HAP-1 (cell line): ENCODE results near the gene ESR2.
A peak's percentile ranks its signal among the peaks of the same experiment; 100 is the strongest.
"Not testable (repeated sequence)": the region's sequence is repeated elsewhere in the genome, so short reads cannot be mapped to it uniquely, and the experiment has no call there.

Experiments
- DNase-seq, 2 experiments: peaks; one replicate each; pipeline ENCODE4 v3.0.0-alpha.2; 2016 to 2020; ENCODE audit warnings: low spot score in 2 of 2
- H3K27me3 ChIP-seq: fragments of 250-450 bp; sonication (Bioruptor Pico); 2 replicates; pipeline ENCODE4 v1.5.1; 2020; ENCODE audit warnings: low read depth, mild to moderate bottlenecking, moderate library complexity
- H3K36me3 ChIP-seq: fragments of 250-450 bp; sonication (Bioruptor Pico); replicated peaks from 2 replicates; pipeline ENCODE4 v1.5.1; 2020; ENCODE audit warnings: mild to moderate bottlenecking
- H3K4me1 ChIP-seq: fragments of 250-450 bp; sonication (Bioruptor Pico); 2 replicates; pipeline ENCODE4 v1.5.1; 2020; ENCODE audit warnings: mild to moderate bottlenecking
- H3K4me3 ChIP-seq: fragments of 250-450 bp; sonication (Bioruptor Pico); 2 replicates; pipeline ENCODE4 v1.5.1; 2020; ENCODE audit warnings: mild to moderate bottlenecking, moderate library complexity
- H3K9me3 ChIP-seq: fragments of 250-450 bp; sonication (Bioruptor Pico); 2 replicates; pipeline ENCODE4 v1.5.1; 2020; ENCODE audit warnings: mild to moderate bottlenecking, moderate library complexity
- in situ Hi-C: fragments of 300-500 bp; cut with MboI; formaldehyde crosslinking; loops from 3 replicates; pipeline ENCODE4 v1.14.3; 2020; ENCODE audit warnings: low sequenced_read_pairs, inconsistent platforms, mixed read lengths

The ESR2 gene

GRCh38 chr14:64193821-64194220 is 100.3 kb downstream of the ESR2 start:
- Histone ChIP-seq H3K27me3 (no peaks in the 10 kb centered on the region), H3K4me3 (no peak overlapping the region), H3K9me3 (no peaks in the 10 kb centered on the region), H3K4me1 (peaks cover 20% of the 10 kb centered on the region), H3K36me3 (no peaks in the 10 kb centered on the region; the same call in 1 of the 2 replicates)
- peak in 1 of 2 experiments; percentile 20 for DNase-seq
- in situ Hi-C loops, result no loop called here

GRCh38 chr14:64191756-64192155 is 102.4 kb downstream of the ESR2 start:
- Histone ChIP-seq H3K27me3 (no peaks in the 10 kb centered on the region), H3K9me3 (no peaks in the 10 kb centered on the region), H3K36me3 (no peaks in the 10 kb centered on the region; the same call in 1 of the 2 replicates), H3K4me1 (peaks cover 26% of the 10 kb centered on the region), H3K4me3 (no peak overlapping the region)
- in situ Hi-C loops, result no loop called here
- DNase-seq, result no peak

- H3K36me3 ChIP-seq, result no peaks in the 10 kb centered on the region; the same call in 1 of the 2 replicates
- H3K4me1 ChIP-seq, result peaks cover 27% of the 10 kb centered on the region
- H3K9me3 ChIP-seq, result no peaks in the 10 kb centered on the region
- no peak overlapping the region for H3K4me3 ChIP-seq
- no peaks in the 10 kb centered on the region for H3K27me3 ChIP-seq
- in situ Hi-C loops, result no loop called here
- no peak for DNase-seq
These were observed 103.1 kb downstream of the ESR2 start for GRCh38 chr14:64190974-64191502.

GRCh38 chr14:64187331-64187730 is 106.8 kb downstream of the ESR2 start:
- H3K9me3 ChIP-seq, result no peaks in the 10 kb centered on the region
- no peak overlapping the region; the same call in 1 of the 2 replicates for H3K4me3 ChIP-seq
- no peaks in the 10 kb centered on the region; the same call in 1 of the 2 replicates for H3K36me3 ChIP-seq
- H3K27me3 ChIP-seq, result no peaks in the 10 kb centered on the region
- H3K4me1 ChIP-seq, result peaks cover 26% of the 10 kb centered on the region
- DNase-seq, result peak in 1 of 2 experiments; percentile 57
- in situ Hi-C loops, result no loop called here

- H3K27me3 ChIP-seq, result no peaks in the 10 kb centered on the region
- no peaks in the 10 kb centered on the region; the same call in 1 of the 2 replicates for H3K36me3 ChIP-seq
- H3K9me3 ChIP-seq, result no peaks in the 10 kb centered on the region
- peak overlapping the region; percentile 14 for H3K4me3 ChIP-seq
- in situ Hi-C loops, result no loop called here
- peak; percentile 69 to 83 for DNase-seq
- peaks cover 26% of the 10 kb centered on the region for H3K4me1 ChIP-seq
These were observed 107.7 kb downstream of the ESR2 start for GRCh38 chr14:64186231-64187129.

- Histone ChIP-seq H3K4me1 (peaks cover 26% of the 10 kb centered on the region), H3K27me3 (no peaks in the 10 kb centered on the region), H3K4me3 (no peak overlapping the region), H3K36me3 (no peaks in the 10 kb centered on the region; the same call in 1 of the 2 replicates), H3K9me3 (no peaks in the 10 kb centered on the region)
- in situ Hi-C loops, result no loop called here
- DNase-seq, result no peak
These were observed 109.0 kb downstream of the ESR2 start for GRCh38 chr14:64185184-64185583.

GRCh38 chr14:64184103-64184729 is 110.0 kb downstream of the ESR2 start:
- in situ Hi-C loops, result no loop called here
- no peak for DNase-seq
- no peak overlapping the region for H3K4me3 ChIP-seq
- no peaks in the 10 kb centered on the region; the same call in 1 of the 2 replicates for H3K36me3 ChIP-seq
- no peaks in the 10 kb centered on the region for H3K27me3 ChIP-seq
- peaks cover 26% of the 10 kb centered on the region for H3K4me1 ChIP-seq
- H3K9me3 ChIP-seq, result no peaks in the 10 kb centered on the region

GRCh38 chr14:64182908-64183307 is 111.3 kb downstream of the ESR2 start:
- H3K27me3 ChIP-seq, H3K9me3 ChIP-seq, in situ Hi-C loops, H3K36me3 ChIP-seq, DNase-seq, H3K4me3 ChIP-seq: not testable (repeated sequence)
- peaks cover 21% of the 10 kb centered on the region for H3K4me1 ChIP-seq

GRCh38 chr14:64178814-64179213 is 115.4 kb downstream of the ESR2 start:
- in situ Hi-C loops, result no loop called here
- H3K36me3 ChIP-seq, result peaks cover 5% of the 10 kb centered on the region

GRCh38 chr14:64176330-64176729 is 117.8 kb downstream of the ESR2 start:
- peaks cover 5% of the 10 kb centered on the region for H3K36me3 ChIP-seq
- no peaks in the 10 kb centered on the region for H3K27me3 ChIP-seq
- in situ Hi-C loops, result no loop called here
- DNase-seq, result no peak
- H3K4me3 ChIP-seq, result no peak overlapping the region
- H3K9me3 ChIP-seq, result no peaks in the 10 kb centered on the region
- peaks cover 4% of the 10 kb centered on the region; the same call in 1 of the 2 replicates for H3K4me1 ChIP-seq

More at GRCh38 chr14:64178814-64179213, 115.4 kb downstream of the ESR2 start:
- no peak for DNase-seq
- no peaks in the 10 kb centered on the region for H3K9me3 ChIP-seq
- no peak overlapping the region for H3K4me3 ChIP-seq
- H3K27me3 ChIP-seq, result no peaks in the 10 kb centered on the region
- peaks cover 4% of the 10 kb centered on the region; the same call in 1 of the 2 replicates for H3K4me1 ChIP-seq

GRCh38 chr14:64174922-64175782 is 119.0 kb downstream of the ESR2 start:
- H3K27me3 ChIP-seq, result no peaks in the 10 kb centered on the region
- no peaks in the 10 kb centered on the region for H3K9me3 ChIP-seq
- H3K36me3 ChIP-seq, result peaks cover 5% of the 10 kb centered on the region; the same call in 1 of the 2 replicates
- H3K4me3 ChIP-seq, result no peak overlapping the region
- no peak for DNase-seq
- in situ Hi-C loops, result no loop called here
- H3K4me1 ChIP-seq, result peaks cover 4% of the 10 kb centered on the region; the same call in 1 of the 2 replicates

- no peaks in the 10 kb centered on the region; the same call in 1 of the 2 replicates for H3K36me3 ChIP-seq
- H3K4me3 ChIP-seq, result no peak overlapping the region
- 0 out of 2 replicates have a peak, but pooled peaks cover 4% of the 10 kb centered on the region for H3K4me1 ChIP-seq
- no peak for DNase-seq
- no peaks in the 10 kb centered on the region for H3K9me3 ChIP-seq
- in situ Hi-C loops, result no loop called here
- no peaks in the 10 kb centered on the region for H3K27me3 ChIP-seq
These were observed 124.0 kb downstream of the ESR2 start for GRCh38 chr14:64170181-64170580.

- Histone ChIP-seq H3K36me3 (no peaks in the 10 kb centered on the region; the same call in 1 of the 2 replicates), H3K4me1 (no peaks in the 10 kb centered on the region), H3K27me3 (no peaks in the 10 kb centered on the region), H3K4me3 (no peak overlapping the region), H3K9me3 (no peaks in the 10 kb centered on the region)
- no peak for DNase-seq
- in situ Hi-C loops, result no loop called here
These were observed 134.6 kb downstream of the ESR2 start for GRCh38 chr14:64159588-64159987.
